Fibroblast of lung (primary cell): ENCODE data around the gene RIN3. TPM values are rescaled to one million over a fixed set of nuclear protein-coding genes. Genes with fewer than 3 reads are reported as not detected.

Source experiments
- DNase-seq, 2 donors: peaks; one replicate each; pipeline versions ENCODE4 v3.0.0 to v3.0.0-alpha.2; 2010; ENCODE audit warnings: low read depth in 2 of 2
- H2AFZ ChIP-seq: 2 replicates; pipeline ENCODE4 v1.5.1; 2012; ENCODE audit warnings: low read length, control low read depth, inconsistent platforms
- H3K27ac ChIP-seq: 2 replicates; pipeline ENCODE4 v1.5.1; 2011; ENCODE audit warnings: low read length, control low read depth; ENCODE audit not compliant: insufficient read depth
- H3K27me3 ChIP-seq: 2 replicates; pipeline ENCODE4 v1.5.1; 2011; ENCODE audit warnings: mild to moderate bottlenecking, low read length; ENCODE audit not compliant: control insufficient read depth, insufficient read depth
- H3K36me3 ChIP-seq: 2 replicates; pipeline ENCODE4 v1.5.1; 2011; ENCODE audit warnings: low read length; ENCODE audit not compliant: control insufficient read depth, insufficient read depth
- H3K4me1 ChIP-seq: 2 replicates; pipeline ENCODE4 v1.5.1; 2011; ENCODE audit warnings: low read length; ENCODE audit not compliant: control insufficient read depth, insufficient read depth; ENCODE audit errors: extremely low read depth
- H3K4me2 ChIP-seq: 2 replicates; pipeline ENCODE4 v1.5.1; 2011; ENCODE audit warnings: low read length, control low read depth; ENCODE audit not compliant: insufficient read depth; ENCODE audit errors: extremely low read depth
- H3K4me3 ChIP-seq, 4 experiments: fragments of 200-600 bp in 1 of 4; sonication (generic) in 1 of 4; replicated peaks in 1 of 4; 2 replicates each; pipeline ENCODE4 v1.5.1; 2011 to 2016; ENCODE audit warnings: low read length in 4 of 4, low read depth in 3 of 4, mild to moderate bottlenecking in 3 of 4, control low read depth in 2 of 4, inconsistent platforms in 1 of 4, mixed read lengths in 1 of 4; ENCODE audit not compliant: insufficient read depth in 1 of 4; ENCODE audit errors: control extremely low read depth in 1 of 4
- H3K79me2 ChIP-seq: 2 replicates; pipeline ENCODE4 v1.5.1; 2012; ENCODE audit warnings: mild to moderate bottlenecking, low read length, inconsistent platforms; ENCODE audit not compliant: control insufficient read depth, insufficient read depth
- H3K9ac ChIP-seq: 2 replicates; pipeline ENCODE4 v1.5.1; 2011; ENCODE audit warnings: mild to moderate bottlenecking, low read length, control low read depth; ENCODE audit not compliant: insufficient read depth
- H3K9me3 ChIP-seq: 2 replicates; pipeline ENCODE4 v1.5.1; 2012; ENCODE audit warnings: low read depth, low read length; ENCODE audit not compliant: control insufficient read depth, insufficient read depth
- H4K20me1 ChIP-seq: 2 replicates; pipeline ENCODE4 v1.5.1; 2011; ENCODE audit warnings: low read length; ENCODE audit not compliant: control insufficient read depth, insufficient read depth; ENCODE audit errors: extremely low read depth
- EZH2 ChIP-seq: IDR thresholded peaks from 2 replicates; pipeline ENCODE4 v1.5.1; 2012; ENCODE audit warnings: low read length, control low read depth, mild to moderate bottlenecking; ENCODE audit errors: missing control alignments
- polyA plus RNA-seq, 2 donors: library from polyadenylated mRNA; depleted of rRNA in 1 of 2; stranded (reverse) in 1 of 2; unstranded in 1 of 2; fragments of >200 nt; gene quantifications; 2 replicates each; pipeline ENCODE4 v1.2.1, GENCODE V29; 2011 to 2012; ENCODE audit warnings: missing spikeins in 1 of 2
- total RNA-seq: library from RNA; depleted of rRNA; stranded (reverse); fragments of >200 nt; gene quantifications from 2 replicates; pipeline ENCODE4 v1.2.1, GENCODE V29; 2014
- TF ChIP-seq, protein P1 (sequence below), 2 donors: IDR thresholded peaks in 1 of 2; conservative IDR thresholded peaks in 1 of 2; 1 replicate in 1 of 2; 2 replicates in 1 of 2; pipeline ENCODE4 v1.5.1; 2011 to 2012; ENCODE audit warnings: low read length in 2 of 2, control low read depth in 1 of 2, inconsistent platforms in 1 of 2, low read depth in 1 of 2, mild to moderate bottlenecking in 1 of 2

RIN3 gene
- total and polyA plus RNA-seq, 2 donors (not counting 1 experiment from before 2014, with no cell fraction given): 8.9 to 9.2 TPM

DNA sequence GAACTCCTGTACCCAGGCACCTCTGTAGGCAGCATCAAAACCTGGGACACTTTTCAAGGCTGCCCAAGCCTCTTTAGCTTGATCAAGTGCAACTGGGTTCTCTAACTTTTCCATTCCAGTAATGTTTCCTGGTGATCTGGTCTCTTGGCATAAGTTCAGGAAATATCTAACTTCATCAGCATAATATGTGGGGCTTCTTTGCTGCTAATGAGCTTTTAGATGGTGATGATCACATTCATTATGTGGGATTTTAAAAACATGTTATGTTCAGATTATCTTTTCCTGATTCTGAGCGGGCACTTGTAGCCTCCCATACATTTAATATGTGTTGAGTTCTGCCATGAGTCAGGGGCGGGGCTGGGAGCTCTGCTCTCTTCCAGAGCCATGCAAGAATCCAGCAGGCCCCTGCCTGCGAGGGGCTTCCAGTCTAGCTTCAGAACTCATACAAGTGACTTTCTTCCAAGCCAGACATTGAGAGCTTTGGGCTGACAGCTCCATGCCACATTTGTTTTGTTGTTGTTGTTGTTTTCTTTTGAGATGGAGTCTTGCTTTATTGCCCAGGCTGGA lies 39.5 kb upstream of the RIN3 start:
- Histone ChIP-seq H3K9me3 (no peaks in the 10 kb centered on the region), H3K36me3 (no peaks in the 10 kb centered on the region), H3K79me2 (no peaks in the 10 kb centered on the region), H3K4me1 (peaks cover 27% of the 10 kb centered on the region), H2AFZ (no peak overlapping the region), H3K27ac (peak overlapping the region; percentile 35), H3K4me2 (no peak overlapping the region), H3K4me3 (no peak overlapping the region), H3K9ac (no peak overlapping the region), H4K20me1 (no peaks in the 10 kb centered on the region), H3K27me3 (no peaks in the 10 kb centered on the region)
- peak in 1 of 2 donors; percentile 24 for DNase-seq
- TF ChIP-seq EZH2: no peak
- TF ChIP-seq, protein P1, sequence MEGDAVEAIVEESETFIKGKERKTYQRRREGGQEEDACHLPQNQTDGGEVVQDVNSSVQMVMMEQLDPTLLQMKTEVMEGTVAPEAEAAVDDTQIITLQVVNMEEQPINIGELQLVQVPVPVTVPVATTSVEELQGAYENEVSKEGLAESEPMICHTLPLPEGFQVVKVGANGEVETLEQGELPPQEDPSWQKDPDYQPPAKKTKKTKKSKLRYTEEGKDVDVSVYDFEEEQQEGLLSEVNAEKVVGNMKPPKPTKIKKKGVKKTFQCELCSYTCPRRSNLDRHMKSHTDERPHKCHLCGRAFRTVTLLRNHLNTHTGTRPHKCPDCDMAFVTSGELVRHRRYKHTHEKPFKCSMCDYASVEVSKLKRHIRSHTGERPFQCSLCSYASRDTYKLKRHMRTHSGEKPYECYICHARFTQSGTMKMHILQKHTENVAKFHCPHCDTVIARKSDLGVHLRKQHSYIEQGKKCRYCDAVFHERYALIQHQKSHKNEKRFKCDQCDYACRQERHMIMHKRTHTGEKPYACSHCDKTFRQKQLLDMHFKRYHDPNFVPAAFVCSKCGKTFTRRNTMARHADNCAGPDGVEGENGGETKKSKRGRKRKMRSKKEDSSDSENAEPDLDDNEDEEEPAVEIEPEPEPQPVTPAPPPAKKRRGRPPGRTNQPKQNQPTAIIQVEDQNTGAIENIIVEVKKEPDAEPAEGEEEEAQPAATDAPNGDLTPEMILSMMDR (conservative IDR thresholded peaks at IDR 0.05 in 1 of 2, IDR thresholded peaks at IDR 0.05 in 1 of 2; ENCODE audit: low read depth in 1 of 2, low read length in 2 of 2): no peak

DNA sequence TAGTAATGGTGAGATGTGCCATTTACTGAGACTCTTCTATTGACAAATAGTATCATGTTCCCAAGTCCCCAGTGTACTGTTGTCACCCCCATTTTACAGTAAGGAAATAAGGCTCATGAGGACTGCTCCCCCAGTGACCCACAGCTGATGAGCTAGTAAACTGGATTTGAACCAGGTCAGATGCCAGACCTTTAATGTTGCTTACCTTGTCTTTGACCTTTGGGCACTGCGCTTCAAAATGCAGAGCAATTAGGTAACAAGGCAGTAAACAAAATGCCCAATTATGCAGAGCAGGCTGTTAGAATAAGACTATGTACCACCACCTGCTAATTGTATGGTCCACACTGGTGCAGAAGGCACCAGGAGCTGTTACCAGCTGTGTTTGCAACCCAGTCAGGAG lies 38.5 kb upstream of the RIN3 start:
- Histone ChIP-seq H4K20me1 (no peaks in the 10 kb centered on the region), H3K79me2 (no peaks in the 10 kb centered on the region), H3K4me3 (no peak overlapping the region), H3K27ac (no peak overlapping the region), H3K27me3 (no peaks in the 10 kb centered on the region), H3K9ac (no peak overlapping the region), H3K4me2 (no peak overlapping the region), H3K36me3 (no peaks in the 10 kb centered on the region), H3K4me1 (peaks cover 25% of the 10 kb centered on the region), H2AFZ (no peak overlapping the region), H3K9me3 (no peaks in the 10 kb centered on the region)
- TF ChIP-seq, protein P1 (conservative IDR thresholded peaks at IDR 0.05 in 1 of 2, IDR thresholded peaks at IDR 0.05 in 1 of 2; ENCODE audit: low read depth in 1 of 2, low read length in 2 of 2): no peak
- TF ChIP-seq EZH2: no peak
- no peak for DNase-seq

DNA sequence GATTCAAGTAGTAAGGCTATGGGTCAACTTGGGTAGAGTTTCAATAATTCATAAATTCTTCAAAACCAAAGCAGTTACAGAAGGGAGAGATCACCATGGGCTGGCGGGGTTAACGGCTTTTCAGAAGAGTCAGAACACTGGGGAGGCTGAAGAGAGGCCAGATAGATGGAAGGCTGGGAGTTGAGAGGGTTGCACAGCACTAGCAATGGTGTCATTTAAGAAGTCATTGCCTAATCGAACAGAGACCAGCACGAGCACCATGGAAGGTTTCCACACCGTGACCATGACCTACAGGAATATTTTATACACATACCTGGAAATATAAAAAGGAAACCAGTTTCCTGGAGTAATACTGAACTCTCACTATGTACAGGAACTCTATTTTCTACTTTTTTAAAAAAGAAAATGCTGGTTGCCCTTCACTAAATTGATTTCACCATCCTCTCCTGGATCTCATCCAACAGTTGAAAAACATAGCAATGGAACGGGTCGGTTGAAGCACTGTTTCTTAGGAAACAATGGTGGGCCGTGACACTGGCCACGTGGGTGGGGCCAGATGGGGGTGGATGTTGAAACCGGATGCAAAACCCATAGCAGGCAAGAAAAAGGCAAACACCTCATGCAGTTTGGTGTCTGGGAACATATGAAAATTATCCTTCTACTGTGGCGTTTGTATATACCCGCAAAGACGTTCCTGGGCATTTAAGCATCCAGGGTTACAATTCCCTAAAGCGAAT lies 38.0 kb upstream of the RIN3 start:
- Histone ChIP-seq H3K9ac (no peak overlapping the region), H4K20me1 (no peaks in the 10 kb centered on the region), H3K27me3 (no peaks in the 10 kb centered on the region), H3K79me2 (no peaks in the 10 kb centered on the region), H2AFZ (no peak overlapping the region), H3K4me3 (no peak overlapping the region), H3K36me3 (no peaks in the 10 kb centered on the region), H3K27ac (no peak overlapping the region), H3K4me2 (no peak overlapping the region), H3K9me3 (no peaks in the 10 kb centered on the region), H3K4me1 (peaks cover 21% of the 10 kb centered on the region)
- TF ChIP-seq EZH2: no peak
- TF ChIP-seq, protein P1 (conservative IDR thresholded peaks at IDR 0.05 in 1 of 2, IDR thresholded peaks at IDR 0.05 in 1 of 2; ENCODE audit: low read depth in 1 of 2, low read length in 2 of 2): no peak
- peak in 1 of 2 donors; percentile 82 for DNase-seq
